Activated T-helper 2 cell treated with anti-CD3 and anti-CD28 coated beads, Interferon-gamma antibody, Interleukin-2, Interleukin-4, amounts not matched to agents 10 μg/mL and 5 μg/mL and 100 μg/mL, durations not matched to agents 14 hours and 24 hours and 36 hours (primary cell): Measurements from ENCODE around the gene DDX3X. TPM values are rescaled to one million over a fixed set of nuclear protein-coding genes. Genes with fewer than 3 reads are reported as not detected.

Experiments used
- DNase-seq: peaks from one replicate; pipeline ENCODE4 v3.0.0; 2021; ENCODE audit warnings: low spot score
- H3K27ac Mint-ChIP-seq: one replicate; pipeline ENCODE4 v1.8.0; 2021; ENCODE audit warnings: mixed read lengths
- H3K27me3 Mint-ChIP-seq: one replicate; pipeline ENCODE4 v1.8.0; 2021; ENCODE audit warnings: low read depth, mixed read lengths
- H3K36me3 Mint-ChIP-seq: one replicate; pipeline ENCODE4 v1.8.0; 2021; ENCODE audit warnings: low read depth, mixed read lengths
- H3K4me1 Mint-ChIP-seq: one replicate; pipeline ENCODE4 v1.8.0; 2021; ENCODE audit warnings: low read depth, mixed read lengths
- H3K4me3 Mint-ChIP-seq: one replicate; pipeline ENCODE4 v1.8.0; 2021; ENCODE audit warnings: low read depth, mild to moderate bottlenecking, moderate library complexity, mixed read lengths
- H3K9me3 Mint-ChIP-seq: one replicate; pipeline ENCODE4 v1.8.0; 2021; ENCODE audit warnings: mixed read lengths
- intact Hi-C: fragments of 100-400 bp; cut with micrococcal nuclease; formaldehyde crosslinking; loops from one replicate; pipeline ENCODE4 v1.15.1; 2023
- total RNA-seq: library from RNA; stranded (reverse); gene quantifications from 2 replicates; pipeline ENCODE4 v1.2.3, GENCODE V29; 2022

Gene DDX3X
- total RNA-seq, 1 donor from 2014 or later: 250 TPM

- H3K9me3 Mint-ChIP-seq: no peaks in the 10 kb centered on the region
- peak overlapping the region; percentile 100 for H3K27ac Mint-ChIP-seq
- peaks cover 41% of the 10 kb centered on the region for H3K36me3 Mint-ChIP-seq
- peak; percentile 78 for DNase-seq
- H3K27me3 Mint-ChIP-seq: no peaks in the 10 kb centered on the region
- H3K4me1 Mint-ChIP-seq: peaks cover 20% of the 10 kb centered on the region
- peak overlapping the region; percentile 97 for H3K4me3 Mint-ChIP-seq
- intact Hi-C loops: loop anchor here (2.0 to 10.0 kb wide), 6 partner anchors 18 to 598 kb away; partner anchors contain the start of genes MED14 and USP9X
Observed at GRCh38 chrX:41333003-41333743, 789 bp upstream of the DDX3X start.

GRCh38 chrX:41334363-41335197 lies 618 bp downstream of the DDX3X start:
- DNase-seq: peak; percentile 72
- Mint-ChIP-seq H3K9me3 (no peaks in the 10 kb centered on the region), H3K27me3 (no peaks in the 10 kb centered on the region), H3K27ac (peak overlapping the region; percentile 100), H3K36me3 (peaks cover 55% of the 10 kb centered on the region), H3K4me1 (peaks cover 29% of the 10 kb centered on the region), H3K4me3 (peak overlapping the region; percentile 97)
- intact Hi-C loops: loop anchor here (5.0 to 10.0 kb wide), 3 partner anchors 48 to 600 kb away; partner anchors contain the start of gene MED14

DNA sequence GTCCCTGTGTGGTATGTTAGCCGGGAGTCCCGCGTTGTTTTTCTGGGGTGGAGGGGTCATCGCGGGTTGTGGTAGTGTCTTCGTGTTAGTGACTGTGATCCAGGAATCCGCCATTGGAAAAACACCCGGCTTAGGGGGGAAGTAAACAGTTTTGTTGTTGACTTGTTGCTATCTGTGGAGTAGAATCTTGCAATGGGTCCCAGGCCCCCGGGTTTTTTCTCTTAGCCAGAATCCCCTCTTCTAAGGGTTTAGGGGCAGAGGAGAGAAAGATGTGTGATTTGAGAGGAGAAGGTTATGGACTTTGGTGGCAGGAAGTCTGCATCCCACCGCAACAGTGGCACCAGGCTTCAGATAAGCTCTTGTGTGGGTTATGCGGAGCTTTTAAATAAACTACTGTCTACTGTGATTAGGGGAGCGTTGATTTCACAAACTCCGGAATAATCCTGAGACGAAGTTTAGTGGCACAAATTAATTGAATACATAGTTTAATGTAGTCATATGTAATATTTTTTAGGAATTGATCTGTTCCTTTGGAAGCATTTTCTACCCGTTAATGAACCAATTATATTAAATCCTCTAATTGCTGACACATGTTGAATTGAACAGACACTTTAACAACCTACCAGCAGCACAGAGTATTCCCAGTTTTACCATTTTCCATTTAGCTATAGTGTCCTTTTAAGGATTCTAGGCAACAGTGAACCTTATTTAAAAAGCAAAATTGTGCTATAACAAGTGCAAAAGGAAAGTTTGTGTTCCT lies 1.4 kb downstream of the DDX3X start:
- H3K27ac Mint-ChIP-seq: peak overlapping the region; percentile 100
- no peaks in the 10 kb centered on the region for H3K9me3 Mint-ChIP-seq
- no peaks in the 10 kb centered on the region for H3K27me3 Mint-ChIP-seq
- H3K4me1 Mint-ChIP-seq: peaks cover 26% of the 10 kb centered on the region
- DNase-seq: no peak
- H3K4me3 Mint-ChIP-seq: peak overlapping the region; percentile 97
- intact Hi-C loops: loop anchor here (10.0 kb wide), 1 partner anchor 601 kb away; the partner anchor contains the start of gene MED14
- H3K36me3 Mint-ChIP-seq: peaks cover 63% of the 10 kb centered on the region

DNA sequence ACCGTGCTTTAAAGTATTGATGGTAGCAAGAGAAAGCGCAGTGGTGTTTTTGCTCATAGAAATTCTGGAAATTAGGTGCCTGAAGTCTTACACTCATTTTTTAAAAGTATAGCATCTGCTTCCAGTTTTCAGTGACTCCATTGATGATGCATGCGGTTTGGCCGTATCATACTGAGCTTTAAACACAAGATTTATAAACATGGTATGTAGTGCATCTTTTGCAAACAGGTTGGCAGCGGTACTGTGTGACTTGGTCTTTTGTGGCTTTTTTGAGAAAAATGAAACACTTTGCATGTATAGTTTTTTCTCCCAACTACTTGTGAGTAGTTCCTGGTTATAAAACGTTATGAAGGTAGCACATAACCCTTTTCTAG lies 2.0 kb downstream of the DDX3X start:
- H3K4me1 Mint-ChIP-seq: peaks cover 22% of the 10 kb centered on the region
- H3K36me3 Mint-ChIP-seq: peaks cover 69% of the 10 kb centered on the region
- H3K9me3 Mint-ChIP-seq: no peaks in the 10 kb centered on the region
- intact Hi-C loops: loop anchor here (1.0 to 10.0 kb wide), 2 partner anchors 106 to 601 kb away; partner anchors contain the start of gene MED14
- DNase-seq: no peak
- peak overlapping the region; percentile 97 for H3K4me3 Mint-ChIP-seq
- peak overlapping the region; percentile 100 for H3K27ac Mint-ChIP-seq
- no peaks in the 10 kb centered on the region for H3K27me3 Mint-ChIP-seq

- Mint-ChIP-seq H3K9me3 (no peaks in the 10 kb centered on the region), H3K27ac (peak overlapping the region; percentile 17), H3K4me1 (peaks cover 20% of the 10 kb centered on the region), H3K27me3 (no peaks in the 10 kb centered on the region), H3K36me3 (peaks cover 74% of the 10 kb centered on the region), H3K4me3 (peak overlapping the region; percentile 97)
- intact Hi-C loops: loop anchor here (1.0 to 10.0 kb wide), 2 partner anchors 106 to 602 kb away; partner anchors contain the start of gene MED14
- DNase-seq: no peak
Observed at GRCh38 chrX:41336447-41336846, 2.5 kb downstream of the DDX3X start.

DNA sequence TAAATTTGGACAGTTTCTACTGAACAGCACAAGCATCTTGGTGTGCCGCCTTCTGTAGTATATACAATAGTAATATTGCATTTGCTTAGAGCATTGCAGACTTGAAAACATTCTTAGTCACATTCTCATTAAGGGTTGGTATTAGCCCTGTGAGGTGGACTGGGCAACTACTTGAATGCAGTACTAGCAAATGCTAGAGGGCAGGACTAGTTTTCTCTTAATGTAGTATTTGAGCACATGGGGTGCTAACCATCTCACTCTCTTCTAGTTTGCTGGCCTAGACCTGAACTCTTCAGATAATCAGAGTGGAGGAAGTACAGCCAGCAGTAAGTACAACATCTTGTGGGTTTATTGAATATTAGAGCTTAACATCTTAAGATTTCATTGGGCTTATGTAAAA lies 3.2 kb downstream of the DDX3X start:
- intact Hi-C loops: loop anchor here (10.0 kb wide), 1 partner anchor 602 kb away; the partner anchor contains the start of gene MED14
- Mint-ChIP-seq H3K4me1 (peaks cover 20% of the 10 kb centered on the region), H3K27me3 (no peaks in the 10 kb centered on the region), H3K27ac (peak overlapping the region; percentile 22), H3K36me3 (peaks cover 81% of the 10 kb centered on the region), H3K4me3 (peak overlapping the region; percentile 97), H3K9me3 (no peaks in the 10 kb centered on the region)
- no peak for DNase-seq

DNA sequence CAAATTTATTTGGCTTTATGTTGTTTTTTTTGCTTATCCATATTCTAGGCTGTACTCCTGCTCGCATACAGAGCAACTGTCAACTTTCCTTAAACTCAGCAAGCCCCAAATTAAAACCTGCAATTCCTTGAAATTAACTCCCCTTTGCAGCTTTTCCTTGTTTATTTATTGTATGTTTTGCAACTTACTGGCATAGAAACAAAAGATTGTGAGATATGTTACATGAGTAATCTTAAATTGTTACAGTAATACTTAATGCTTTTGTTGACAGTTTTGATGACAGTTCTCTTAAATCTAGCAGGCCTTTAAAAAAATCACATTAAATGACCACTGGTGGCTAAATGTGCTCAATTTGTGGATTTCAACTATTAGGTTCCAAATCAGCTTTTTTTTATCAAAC lies 4.5 kb downstream of the DDX3X start:
- Mint-ChIP-seq H3K27me3 (no peaks in the 10 kb centered on the region), H3K9me3 (no peaks in the 10 kb centered on the region), H3K4me3 (peak overlapping the region; percentile 57), H3K27ac (peak overlapping the region; percentile 17), H3K36me3 (peaks cover 87% of the 10 kb centered on the region), H3K4me1 (peaks cover 26% of the 10 kb centered on the region)
- intact Hi-C loops: loop anchor here (10.0 kb wide), 1 partner anchor 604 kb away; the partner anchor contains the start of gene MED14
- DNase-seq: no peak

GRCh38 chrX:41339148-41339547 lies 5.2 kb downstream of the DDX3X start:
- H3K27me3 Mint-ChIP-seq: no peaks in the 10 kb centered on the region
- H3K27ac Mint-ChIP-seq: no peak overlapping the region
- H3K4me3 Mint-ChIP-seq: peak overlapping the region; percentile 72
- H3K4me1 Mint-ChIP-seq: peaks cover 26% of the 10 kb centered on the region
- no peaks in the 10 kb centered on the region for H3K9me3 Mint-ChIP-seq
- DNase-seq: no peak
- peaks cover 91% of the 10 kb centered on the region for H3K36me3 Mint-ChIP-seq
- intact Hi-C loops: loop anchor here (10.0 kb wide), 1 partner anchor 604 kb away; the partner anchor contains the start of gene MED14

DNA sequence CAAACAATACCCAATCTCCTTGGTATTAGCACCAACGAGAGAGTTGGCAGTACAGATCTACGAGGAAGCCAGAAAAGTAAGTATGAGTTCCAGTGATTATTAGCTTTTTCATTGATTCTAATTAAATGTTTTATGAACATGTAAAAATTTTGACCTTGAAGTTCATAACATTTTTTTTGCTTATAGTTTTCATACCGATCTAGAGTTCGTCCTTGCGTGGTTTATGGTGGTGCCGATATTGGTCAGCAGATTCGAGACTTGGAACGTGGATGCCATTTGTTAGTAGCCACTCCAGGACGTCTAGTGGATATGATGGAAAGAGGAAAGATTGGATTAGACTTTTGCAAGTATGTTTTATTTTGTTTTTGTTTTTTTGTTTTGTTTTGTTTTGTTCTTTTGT lies 10.1 kb downstream of the DDX3X start:
- no peak for DNase-seq
- intact Hi-C loops: no loop called here
- Mint-ChIP-seq H3K4me3 (no peak overlapping the region), H3K27ac (no peak overlapping the region), H3K4me1 (peaks cover 21% of the 10 kb centered on the region), H3K9me3 (no peaks in the 10 kb centered on the region), H3K36me3 (peaks cover 89% of the 10 kb centered on the region), H3K27me3 (no peaks in the 10 kb centered on the region)

DNA sequence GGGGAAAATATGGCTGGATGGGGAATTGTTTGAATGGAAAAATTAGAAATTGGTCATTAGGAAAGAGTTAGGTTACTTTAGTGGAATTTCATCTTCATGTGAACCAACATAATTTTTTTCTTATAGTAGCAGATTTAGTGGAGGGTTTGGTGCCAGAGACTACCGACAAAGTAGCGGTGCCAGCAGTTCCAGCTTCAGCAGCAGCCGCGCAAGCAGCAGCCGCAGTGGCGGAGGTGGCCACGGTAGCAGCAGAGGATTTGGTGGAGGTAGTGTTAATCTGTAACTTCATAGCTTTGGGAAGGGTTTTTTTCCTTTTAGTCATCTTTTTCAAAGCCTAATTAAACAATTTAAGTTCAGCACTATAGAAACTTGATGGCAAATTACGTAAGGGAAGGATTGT lies 13.2 kb downstream of the DDX3X start:
- Mint-ChIP-seq H3K27ac (no peak overlapping the region), H3K4me3 (no peak overlapping the region), H3K9me3 (no peaks in the 10 kb centered on the region), H3K27me3 (no peaks in the 10 kb centered on the region), H3K4me1 (peaks cover 28% of the 10 kb centered on the region), H3K36me3 (peaks cover 78% of the 10 kb centered on the region)
- intact Hi-C loops: no loop called here
- no peak for DNase-seq

DNA sequence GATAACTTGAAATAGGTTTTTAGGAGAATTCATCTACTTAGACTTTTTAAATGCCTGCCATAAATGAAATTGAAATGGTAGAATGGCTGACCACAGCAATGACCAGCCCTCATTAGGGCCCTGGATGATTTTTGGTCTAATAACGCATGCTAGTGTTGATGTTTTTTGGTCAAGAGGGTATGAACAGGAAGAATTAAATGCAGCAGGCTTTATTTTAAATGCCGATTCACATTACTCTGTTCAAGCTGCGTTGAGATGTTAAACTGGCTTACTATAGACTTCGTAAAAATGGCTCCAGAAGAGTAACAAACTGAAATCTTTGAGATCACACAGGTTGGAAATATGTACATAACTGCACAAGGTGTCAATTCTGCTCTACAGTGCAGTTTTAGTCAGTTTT lies 14.6 kb downstream of the DDX3X start:
- DNase-seq: no peak
- intact Hi-C loops: no loop called here
- peaks cover 25% of the 10 kb centered on the region for H3K4me1 Mint-ChIP-seq
- peaks cover 72% of the 10 kb centered on the region for H3K36me3 Mint-ChIP-seq
- H3K27ac Mint-ChIP-seq: no peak overlapping the region
- H3K4me3 Mint-ChIP-seq: no peak overlapping the region
- no peaks in the 10 kb centered on the region for H3K9me3 Mint-ChIP-seq
- H3K27me3 Mint-ChIP-seq: no peaks in the 10 kb centered on the region
